Activated CD4-positive, alpha-beta memory T cell treated with anti-CD3 and anti-CD28 coated beads for 36 hours (primary cell): ENCODE measurements around the gene IL1R1. TPM values are rescaled to one million over a fixed set of nuclear protein-coding genes. Genes with fewer than 3 reads are reported as not detected.

Experiments used
- CTCF ChIA-PET: fragments of 350-600 bp; sonication (Branson Sonifier 250); formaldehyde crosslinking; loops from one replicate; lab custom pipeline; 2021; ENCODE audit warnings: antibody characterized with exemption, inconsistent platforms; lab: Charles Lee
- POLR2A ChIA-PET: fragments of 350-600 bp; sonication (Branson Sonifier 250); formaldehyde crosslinking; loops from one replicate; lab custom pipeline; 2021; ENCODE audit warnings: antibody characterized with exemption; lab: Charles Lee
- DNase-seq: peaks from one replicate; pipeline ENCODE4 v3.0.0-alpha.2; 2020
- H3K27ac Mint-ChIP-seq: one replicate; pipeline ENCODE4 v1.8.0; 2021; ENCODE audit warnings: mixed read lengths
- H3K27me3 Mint-ChIP-seq: one replicate; pipeline ENCODE4 v1.8.0; 2021; ENCODE audit warnings: mixed read lengths
- H3K36me3 Mint-ChIP-seq: one replicate; pipeline ENCODE4 v1.8.0; 2021; ENCODE audit warnings: mixed read lengths
- H3K4me1 Mint-ChIP-seq: one replicate; pipeline ENCODE4 v1.8.0; 2021; ENCODE audit warnings: low read depth, mixed read lengths
- H3K4me3 Mint-ChIP-seq: one replicate; pipeline ENCODE4 v1.8.0; 2021; ENCODE audit warnings: mild to moderate bottlenecking, mixed read lengths
- H3K9me3 Mint-ChIP-seq: one replicate; pipeline ENCODE4 v1.8.0; 2021; ENCODE audit warnings: mixed read lengths
- intact Hi-C: fragments of 100-400 bp; cut with micrococcal nuclease; formaldehyde crosslinking; loops from one replicate; pipeline ENCODE4 v1.15.1; 2023
- total RNA-seq, 2 experiments: library from RNA; stranded (reverse); gene quantifications; one replicate each; pipeline ENCODE4 v1.2.3, GENCODE V29; 2021

The IL1R1 gene
- total RNA-seq, 2 experiments from 2014 or later: 20.3 to 20.4 TPM

- Mint-ChIP-seq H3K9me3 (peaks cover 5% of the 10 kb centered on the region), H3K4me1 (peaks cover 3% of the 10 kb centered on the region), H3K27me3 (no peaks in the 10 kb centered on the region), H3K27ac (no peak overlapping the region), H3K36me3 (peaks cover 53% of the 10 kb centered on the region), H3K4me3 (no peak overlapping the region)
- POLR2A ChIA-PET: no interaction called here
- CTCF ChIA-PET: interaction anchor here (0.8 to 1.8 kb wide), 2 partner anchors 12 to 86 kb away, joined by 3 to 5 read pairs; no protein-coding TSS in a partner anchor
- DNase-seq: no peak
- intact Hi-C loops: no loop called here
These were observed 11.8 kb downstream of the IL1R1 start for GRCh38 chr2:102154364-102154763.

DNA sequence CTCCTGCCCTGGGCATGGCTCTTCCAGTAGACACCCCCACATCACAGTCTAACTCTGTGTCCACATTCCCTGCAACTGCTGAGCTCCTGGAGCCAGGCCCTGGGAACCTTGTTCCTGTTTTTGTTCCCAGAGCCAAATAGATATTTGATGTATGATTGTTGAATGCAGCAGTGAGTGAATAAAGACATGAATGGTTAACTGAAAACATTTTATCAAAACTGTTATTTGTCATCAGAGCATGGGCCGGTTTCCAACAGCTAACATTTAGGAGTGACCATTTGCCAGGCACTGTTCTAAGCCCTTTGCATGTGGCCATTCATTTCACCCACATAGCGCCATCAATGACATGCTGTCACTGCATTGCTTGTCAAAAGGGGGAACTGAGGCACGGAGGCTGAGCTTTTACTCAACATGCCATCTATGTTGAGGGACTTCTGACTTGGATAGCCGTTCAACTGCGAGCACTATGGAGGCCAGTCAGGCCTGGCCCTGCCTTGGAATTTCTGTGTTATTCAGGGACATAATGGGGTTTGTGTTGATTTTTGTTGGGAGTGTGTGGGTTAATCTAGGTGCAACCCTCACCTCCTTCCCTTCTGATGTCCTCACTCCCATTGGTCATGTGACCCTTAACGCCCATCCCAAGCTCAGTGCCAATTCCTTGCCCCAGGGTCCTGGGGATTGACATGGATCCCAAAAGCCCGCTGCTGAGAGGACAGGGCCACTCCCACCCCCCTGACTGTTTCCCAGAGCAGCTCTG, 12.6 kb downstream of the IL1R1 start:
- peaks cover 2% of the 10 kb centered on the region for H3K9me3 Mint-ChIP-seq
- H3K27me3 Mint-ChIP-seq: no peaks in the 10 kb centered on the region
- peaks cover 3% of the 10 kb centered on the region for H3K4me1 Mint-ChIP-seq
- no peak overlapping the region for H3K27ac Mint-ChIP-seq
- CTCF ChIA-PET: interaction anchor here (1.0 to 3.2 kb wide), 4 partner anchors 11 to 149 kb away, joined by 3 to 9 read pairs (median 4); no protein-coding TSS in a partner anchor
- intact Hi-C loops: no loop called here
- DNase-seq: no peak
- no peak overlapping the region for H3K4me3 Mint-ChIP-seq
- H3K36me3 Mint-ChIP-seq: peaks cover 53% of the 10 kb centered on the region
- POLR2A ChIA-PET: no interaction called here

DNA sequence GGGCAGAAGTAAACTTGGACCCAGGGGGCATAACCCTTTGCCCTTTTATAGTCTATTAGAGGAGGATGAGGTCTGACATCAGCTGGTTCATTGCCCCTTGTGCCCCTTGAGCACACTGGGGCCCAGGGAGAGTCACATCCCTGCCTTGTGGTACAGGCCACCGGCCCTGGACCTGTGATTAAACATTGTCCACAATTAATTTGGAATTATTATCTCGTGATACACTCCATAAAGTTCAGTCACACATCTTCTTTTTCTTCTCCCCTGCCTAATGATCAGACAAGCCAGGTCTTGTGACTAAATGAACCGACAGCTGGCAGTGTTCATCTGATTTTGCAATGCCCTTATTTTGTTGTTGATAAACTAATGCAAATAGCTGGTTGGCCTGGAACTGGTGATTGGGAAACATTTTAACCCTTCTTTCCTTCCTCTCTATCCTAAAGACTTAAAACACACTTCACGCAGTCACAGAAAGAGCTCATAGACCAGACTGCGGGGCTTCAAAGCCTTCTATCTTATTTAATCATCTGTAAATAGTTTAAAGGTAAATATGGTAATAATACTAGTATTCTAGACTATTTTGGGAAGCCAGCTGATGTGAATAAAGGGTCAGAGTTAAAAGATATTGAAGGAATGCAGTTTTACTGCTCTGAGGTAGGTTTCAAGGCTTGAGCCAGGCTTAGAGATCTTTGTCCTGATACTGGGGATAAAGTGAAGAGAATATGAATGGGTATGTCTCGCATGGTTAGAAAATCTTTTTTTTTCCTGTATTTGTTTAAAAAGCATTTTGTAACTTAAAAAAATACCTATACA, 13.4 kb downstream of the IL1R1 start:
- Mint-ChIP-seq H3K36me3 (peaks cover 51% of the 10 kb centered on the region), H3K9me3 (no peaks in the 10 kb centered on the region), H3K27me3 (no peaks in the 10 kb centered on the region), H3K27ac (no peak overlapping the region), H3K4me1 (peaks cover 3% of the 10 kb centered on the region), H3K4me3 (no peak overlapping the region)
- ChIA-PET CTCF (interaction anchor here (1.0 to 3.2 kb wide), 3 partner anchors 85 to 150 kb away, joined by 3 to 9 read pairs (median 4); no protein-coding TSS in a partner anchor), POLR2A (no interaction called here)
- no peak for DNase-seq
- intact Hi-C loops: no loop called here

DNA sequence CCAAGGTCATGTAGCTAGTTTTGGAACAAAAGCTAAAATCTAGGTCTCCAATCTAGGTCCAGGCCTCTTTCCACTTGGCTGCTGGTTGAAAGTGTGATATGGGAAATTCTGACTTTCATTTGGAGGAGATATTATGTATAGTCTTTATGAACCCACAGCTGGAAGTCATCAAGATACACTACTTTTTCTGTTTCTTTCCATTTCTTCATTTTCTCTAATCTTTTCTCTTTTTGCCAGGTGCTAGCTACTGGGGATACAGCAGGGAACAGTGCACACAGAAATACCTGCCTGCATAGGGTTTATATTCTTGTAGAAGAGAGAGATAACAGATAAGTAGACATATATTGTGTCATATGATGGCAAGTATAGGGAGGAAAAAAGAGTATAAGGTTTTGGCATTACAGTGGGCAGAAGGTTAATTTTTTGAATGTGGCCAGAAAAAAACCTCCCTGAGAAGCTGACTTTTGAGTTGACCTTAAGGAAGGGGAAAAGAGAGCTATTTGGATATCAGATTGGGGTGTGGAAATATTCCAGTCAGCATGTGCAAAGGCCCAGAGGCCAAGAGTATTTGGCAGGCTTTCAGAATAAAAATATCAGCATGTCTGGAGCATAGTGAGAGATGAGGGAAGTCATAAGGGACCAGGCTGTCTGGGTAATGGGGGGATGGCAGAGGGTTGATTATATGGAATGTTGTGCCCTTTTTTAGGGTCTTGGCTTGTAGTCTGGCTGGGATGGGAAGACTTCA, 15.6 kb downstream of the IL1R1 start:
- Mint-ChIP-seq H3K27me3 (no peaks in the 10 kb centered on the region), H3K36me3 (peaks cover 43% of the 10 kb centered on the region), H3K4me1 (peaks cover 3% of the 10 kb centered on the region), H3K9me3 (no peaks in the 10 kb centered on the region), H3K27ac (no peak overlapping the region), H3K4me3 (no peak overlapping the region)
- ChIA-PET CTCF (interaction anchor here (1.5 to 3.2 kb wide), 4 partner anchors 8 to 274 kb away, joined by 5 to 9 read pairs (median 6); no protein-coding TSS in a partner anchor), POLR2A (interaction anchor here (0.6 kb wide), 1 partner anchor 259 kb away, joined by 3 read pairs; no protein-coding TSS in a partner anchor)
- intact Hi-C loops: no loop called here
- DNase-seq: no peak

GRCh38 chr2:102159295-102159694, 16.7 kb downstream of the IL1R1 start:
- Mint-ChIP-seq H3K27me3 (no peaks in the 10 kb centered on the region), H3K27ac (no peak overlapping the region), H3K4me1 (peaks cover 3% of the 10 kb centered on the region), H3K36me3 (peaks cover 37% of the 10 kb centered on the region), H3K4me3 (no peak overlapping the region), H3K9me3 (no peaks in the 10 kb centered on the region)
- intact Hi-C loops: no loop called here
- no peak for DNase-seq
- ChIA-PET CTCF (interaction anchor here (0.7 to 1.1 kb wide), 3 partner anchors 81 to 288 kb away, joined by 3 read pairs; no protein-coding TSS in a partner anchor), POLR2A (no interaction called here)

DNA sequence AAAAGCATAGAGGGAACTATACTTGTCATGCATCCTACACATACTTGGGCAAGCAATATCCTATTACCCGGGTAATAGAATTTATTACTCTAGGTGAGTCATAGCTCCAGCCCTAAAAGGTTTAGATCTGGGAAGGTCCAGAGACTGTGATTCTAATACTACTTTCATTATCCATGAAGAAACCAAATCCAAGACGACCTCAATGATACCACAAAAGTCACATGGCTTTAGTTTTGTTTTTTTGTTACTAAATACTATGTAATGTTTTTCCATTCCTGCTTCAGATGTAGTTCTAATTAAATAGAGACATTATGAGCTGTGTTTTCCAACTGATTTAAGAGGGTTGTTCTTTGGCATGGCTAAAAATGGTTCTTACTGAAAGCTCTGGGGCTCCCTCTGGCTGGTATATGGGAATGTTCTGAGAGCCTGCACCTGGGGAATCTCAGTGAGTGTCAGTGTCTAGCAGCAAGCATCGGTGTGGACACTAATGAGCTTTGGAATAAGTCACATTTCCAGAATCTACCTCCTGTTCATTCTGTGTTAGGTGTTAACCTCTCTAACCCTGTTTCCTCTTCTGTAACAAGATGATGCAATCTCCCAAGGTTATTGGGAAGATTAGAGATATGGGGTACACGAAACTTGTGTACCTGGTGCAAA, 23.8 kb downstream of the IL1R1 start:
- Mint-ChIP-seq H3K4me1 (peaks cover 5% of the 10 kb centered on the region), H3K27me3 (no peaks in the 10 kb centered on the region), H3K36me3 (peaks cover 24% of the 10 kb centered on the region), H3K27ac (no peak overlapping the region), H3K9me3 (no peaks in the 10 kb centered on the region), H3K4me3 (no peak overlapping the region)
- ChIA-PET CTCF (interaction anchor here (0.6 to 2.9 kb wide), 14 partner anchors 9 to 282 kb away, joined by 3 to 24 read pairs (median 5); no protein-coding TSS in a partner anchor), POLR2A (interaction anchor here (1.1 kb wide), 1 partner anchor 83 kb away, joined by 3 read pairs; no protein-coding TSS in a partner anchor)
- no peak for DNase-seq
- intact Hi-C loops: loop anchor here (1.0 to 5.0 kb wide), 4 partner anchors 76 to 282 kb away; no protein-coding TSS in a partner anchor

DNA sequence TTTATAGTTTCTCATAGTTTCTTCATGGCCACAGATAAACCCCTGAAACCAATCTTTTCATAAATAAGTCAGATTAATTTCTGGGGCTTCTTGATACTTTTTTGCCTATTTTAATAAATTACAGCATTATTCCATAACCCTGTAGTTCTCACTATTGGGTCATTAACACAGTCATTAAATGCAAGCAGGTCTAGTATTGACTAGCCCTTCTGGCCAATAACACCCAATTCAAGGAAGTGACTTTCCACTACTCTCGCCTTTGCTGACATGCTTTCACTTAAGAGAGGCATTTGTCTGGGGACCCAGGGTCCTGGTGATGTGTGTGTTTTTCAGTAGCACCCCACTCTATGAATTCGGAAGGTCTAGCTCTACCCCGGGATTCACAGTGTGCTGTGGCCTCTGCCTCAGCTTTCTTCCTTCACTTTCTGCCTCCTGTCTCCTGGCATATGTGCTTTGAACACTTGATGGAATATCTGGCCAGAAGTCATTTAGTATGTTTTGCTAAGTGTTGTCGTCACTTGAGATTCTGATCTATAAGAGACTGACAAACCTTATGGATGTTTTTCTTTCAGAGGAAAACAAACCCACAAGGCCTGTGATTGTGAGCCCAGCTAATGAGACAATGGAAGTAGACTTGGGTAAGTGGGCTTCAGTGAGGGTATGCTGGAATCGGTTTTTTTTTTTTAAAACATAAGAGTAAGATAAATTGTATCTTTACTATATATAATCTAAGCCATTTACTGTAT, 25.7 kb downstream of the IL1R1 start:
- DNase-seq: no peak
- intact Hi-C loops: loop anchor here (5.0 kb wide), 1 partner anchor 74 kb away; no protein-coding TSS in a partner anchor
- Mint-ChIP-seq H3K4me1 (peaks cover 8% of the 10 kb centered on the region), H3K4me3 (no peak overlapping the region), H3K36me3 (peaks cover 36% of the 10 kb centered on the region), H3K27me3 (no peaks in the 10 kb centered on the region), H3K27ac (no peak overlapping the region), H3K9me3 (no peaks in the 10 kb centered on the region)
- CTCF ChIA-PET: no interaction called here
- POLR2A ChIA-PET: no interaction called here

DNA sequence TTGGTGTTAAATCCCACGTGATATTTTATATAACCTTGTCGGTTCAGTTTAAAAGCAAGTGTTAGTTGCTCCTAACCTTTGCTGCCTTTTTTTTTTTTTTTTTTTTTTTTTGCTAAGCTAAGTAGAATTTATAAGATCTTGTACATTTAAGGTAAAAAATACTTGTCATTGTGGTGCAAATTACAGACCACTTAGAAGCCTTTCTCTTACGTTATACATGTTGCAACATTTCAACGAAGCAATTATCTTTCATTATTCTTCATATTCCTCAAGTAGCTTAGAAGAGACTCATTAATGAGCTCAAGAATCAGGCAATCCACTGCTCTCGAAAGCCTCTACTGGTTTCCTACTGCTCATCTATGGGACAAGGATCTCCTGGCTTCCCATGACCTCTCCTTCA, 29.4 kb downstream of the IL1R1 start:
- H3K4me1 Mint-ChIP-seq: peaks cover 3% of the 10 kb centered on the region
- peaks cover 45% of the 10 kb centered on the region for H3K36me3 Mint-ChIP-seq
- H3K27me3 Mint-ChIP-seq: no peaks in the 10 kb centered on the region
- no peaks in the 10 kb centered on the region for H3K9me3 Mint-ChIP-seq
- H3K27ac Mint-ChIP-seq: no peak overlapping the region
- DNase-seq: no peak
- ChIA-PET POLR2A (no interaction called here), CTCF (interaction anchor here (1.8 kb wide), 1 partner anchor 288 kb away, joined by 6 read pairs; no protein-coding TSS in a partner anchor)
- intact Hi-C loops: no loop called here
- H3K4me3 Mint-ChIP-seq: no peak overlapping the region

- CTCF ChIA-PET: interaction anchor here (0.9 to 1.8 kb wide), 2 partner anchors 68 to 289 kb away, joined by 3 to 6 read pairs; no protein-coding TSS in a partner anchor
- H3K4me3 Mint-ChIP-seq: no peak overlapping the region
- H3K9me3 Mint-ChIP-seq: no peaks in the 10 kb centered on the region
- DNase-seq: no peak
- no peak overlapping the region for H3K27ac Mint-ChIP-seq
- POLR2A ChIA-PET: no interaction called here
- H3K27me3 Mint-ChIP-seq: peaks cover 1% of the 10 kb centered on the region
- H3K4me1 Mint-ChIP-seq: peaks cover 3% of the 10 kb centered on the region
- intact Hi-C loops: no loop called here
- peaks cover 50% of the 10 kb centered on the region for H3K36me3 Mint-ChIP-seq
These were observed 30.2 kb downstream of the IL1R1 start for GRCh38 chr2:102172745-102173144.

DNA sequence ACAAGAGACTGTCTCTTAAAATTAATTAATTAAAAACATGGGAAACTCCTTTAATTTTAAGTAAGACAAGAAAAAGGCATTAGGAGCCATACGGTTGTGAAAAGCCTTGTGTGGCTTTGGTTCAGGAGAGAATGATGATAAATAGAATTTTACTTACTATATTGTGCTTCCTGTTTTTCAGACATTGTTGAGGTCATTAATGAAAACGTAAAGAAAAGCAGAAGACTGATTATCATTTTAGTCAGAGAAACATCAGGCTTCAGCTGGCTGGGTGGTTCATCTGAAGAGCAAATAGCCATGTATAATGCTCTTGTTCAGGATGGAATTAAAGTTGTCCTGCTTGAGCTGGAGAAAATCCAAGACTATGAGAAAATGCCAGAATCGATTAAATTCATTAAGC, 33.6 kb downstream of the IL1R1 start:
- H3K36me3 Mint-ChIP-seq: peaks cover 40% of the 10 kb centered on the region
- no peaks in the 10 kb centered on the region for H3K9me3 Mint-ChIP-seq
- no peak for DNase-seq
- intact Hi-C loops: no loop called here
- ChIA-PET POLR2A (no interaction called here), CTCF (no interaction called here)
- H3K4me3 Mint-ChIP-seq: no peak overlapping the region
- H3K27ac Mint-ChIP-seq: no peak overlapping the region
- H3K4me1 Mint-ChIP-seq: peaks cover 3% of the 10 kb centered on the region
- H3K27me3 Mint-ChIP-seq: peaks cover 1% of the 10 kb centered on the region
